Osteoblast (primary cell): ENCODE results near the gene PLAAT4. TPM values are rescaled to one million over a fixed set of nuclear protein-coding genes. Genes with fewer than 3 reads are reported as not detected.
"Not testable (repeated sequence)": the region's sequence is repeated elsewhere in the genome, so short reads cannot be mapped to it uniquely, and the experiment has no call there.

Experiments used
- DNase-seq: peaks from one replicate; pipeline ENCODE4 v3.0.0; 2011; ENCODE audit warnings: low spot score, mixed read lengths; ENCODE audit not compliant: insufficient read length; ENCODE audit errors: missing footprints
- H2AFZ ChIP-seq: 2 replicates; pipeline ENCODE4 v1.6.0; 2011; ENCODE audit warnings: mild to moderate bottlenecking, low read length
- H3K27ac ChIP-seq: 2 replicates; pipeline ENCODE4 v1.5.1; 2011; ENCODE audit warnings: mild to moderate bottlenecking, low read depth, low read length, moderate library complexity
- H3K27me3 ChIP-seq: 2 replicates; pipeline ENCODE4 v1.6.0; 2012; ENCODE audit warnings: mild to moderate bottlenecking, control low read depth, inconsistent platforms, low read length, moderate library complexity; ENCODE audit not compliant: insufficient read depth
- H3K36me3 ChIP-seq: 2 replicates; pipeline ENCODE4 v1.5.1; 2011; ENCODE audit warnings: mild to moderate bottlenecking, low read length, control low read depth, moderate library complexity; ENCODE audit not compliant: insufficient read depth
- H3K4me1 ChIP-seq: 2 replicates; pipeline ENCODE4 v1.5.1; 2011; ENCODE audit warnings: mild to moderate bottlenecking, low read length, control low read depth, moderate library complexity; ENCODE audit not compliant: insufficient read depth
- H3K4me2 ChIP-seq: 2 replicates; pipeline ENCODE4 v1.6.0; 2011; ENCODE audit warnings: mild to moderate bottlenecking, low read length; ENCODE audit not compliant: insufficient read depth
- H3K4me3 ChIP-seq: fragments of 200-600 bp; sonication (generic); 3 replicates; pipeline ENCODE4 v1.5.1; 2012; ENCODE audit warnings: mild to moderate bottlenecking, low read length, inconsistent platforms; ENCODE audit not compliant: insufficient read depth
- H3K79me2 ChIP-seq: 2 replicates; pipeline ENCODE4 v1.6.0; 2012; ENCODE audit warnings: mild to moderate bottlenecking, low read length, control low read depth, inconsistent platforms; ENCODE audit not compliant: insufficient read depth
- H3K9me3 ChIP-seq: 2 replicates; pipeline ENCODE4 v1.5.1; 2011; ENCODE audit warnings: low read depth, low read length, control low read depth
- H4K20me1 ChIP-seq: 2 replicates; pipeline ENCODE4 v1.6.0; 2012; ENCODE audit warnings: mild to moderate bottlenecking, low read length, control low read depth; ENCODE audit not compliant: insufficient read depth
- CTCF ChIP-seq: IDR thresholded peaks from 2 replicates; pipeline ENCODE4 v1.5.1; 2011; ENCODE audit warnings: mild to moderate bottlenecking, low read depth, low read length, moderate library complexity; ENCODE audit errors: extremely low read depth
- total RNA-seq: library from RNA; depleted of rRNA; stranded (reverse); fragments of >200 nt; gene quantifications from 2 replicates; pipeline ENCODE4 v1.2.3, GENCODE V29; 2012

PLAAT4 gene
- total RNA-seq, 1 donor = 26.1 TPM

- H3K9me3 ChIP-seq = no peaks in the 10 kb centered on the region
- no peaks in the 10 kb centered on the region for H3K4me1 ChIP-seq
- H3K27ac ChIP-seq = no peak overlapping the region
- H2AFZ ChIP-seq = no peak overlapping the region
- no peaks in the 10 kb centered on the region for H3K79me2 ChIP-seq
- no peaks in the 10 kb centered on the region for H4K20me1 ChIP-seq
- peaks cover 4% of the 10 kb centered on the region for H3K27me3 ChIP-seq
- TF ChIP-seq CTCF = no peak
- no peaks in the 10 kb centered on the region for H3K36me3 ChIP-seq
- H3K4me2 ChIP-seq = no peak overlapping the region
- no peak for DNase-seq
- H3K4me3 ChIP-seq = no peak overlapping the region
These were observed 7.1 kb downstream of the PLAAT4 start for GRCh38 chr11:63543711-63544110.

GRCh38 chr11:63547061-63547460 is 10.5 kb downstream of the PLAAT4 start:
- Histone ChIP-seq H3K27ac (no peak overlapping the region), H3K9me3 (no peaks in the 10 kb centered on the region), H3K79me2 (no peaks in the 10 kb centered on the region), H3K4me2 (no peak overlapping the region), H4K20me1 (no peaks in the 10 kb centered on the region), H2AFZ (no peak overlapping the region), H3K4me1 (no peaks in the 10 kb centered on the region), H3K36me3 (no peaks in the 10 kb centered on the region), H3K27me3 (peaks cover 3% of the 10 kb centered on the region), H3K4me3 (no peak overlapping the region)
- DNase-seq = no peak
- TF ChIP-seq CTCF = no peak

- H3K79me2 ChIP-seq = no peaks in the 10 kb centered on the region
- H4K20me1 ChIP-seq = no peaks in the 10 kb centered on the region
- H3K36me3 ChIP-seq = no peaks in the 10 kb centered on the region
- no peak overlapping the region for H3K4me3 ChIP-seq
- DNase-seq = no peak
- no peak overlapping the region for H2AFZ ChIP-seq
- no peak overlapping the region for H3K27ac ChIP-seq
- H3K4me1 ChIP-seq = no peaks in the 10 kb centered on the region
- H3K4me2 ChIP-seq = no peak overlapping the region
- H3K27me3 ChIP-seq = no peaks in the 10 kb centered on the region
- H3K9me3 ChIP-seq = no peaks in the 10 kb centered on the region
- no peak for TF ChIP-seq CTCF
These were observed 11.6 kb downstream of the PLAAT4 start for GRCh38 chr11:63548178-63548577.

GRCh38 chr11:63549411-63549810 is 12.8 kb downstream of the PLAAT4 start:
- H3K9me3 ChIP-seq = no peaks in the 10 kb centered on the region
- no peaks in the 10 kb centered on the region for H3K79me2 ChIP-seq
- H3K4me2 ChIP-seq = no peak overlapping the region
- no peak overlapping the region for H3K27ac ChIP-seq
- H3K27me3 ChIP-seq = no peaks in the 10 kb centered on the region
- no peak for DNase-seq
- H3K4me1 ChIP-seq = peaks cover 4% of the 10 kb centered on the region
- H3K36me3 ChIP-seq = no peaks in the 10 kb centered on the region
- H3K4me3 ChIP-seq = no peak overlapping the region
- H4K20me1 ChIP-seq = no peaks in the 10 kb centered on the region
- no peak for TF ChIP-seq CTCF
- H2AFZ ChIP-seq = no peak overlapping the region

GRCh38 chr11:63550156-63550700 is 13.6 kb downstream of the PLAAT4 start:
- H3K36me3 ChIP-seq, H2AFZ ChIP-seq, H4K20me1 ChIP-seq, H3K9me3 ChIP-seq, H3K27ac ChIP-seq, H3K79me2 ChIP-seq, DNase-seq, H3K4me1 ChIP-seq, H3K4me2 ChIP-seq, H3K4me3 ChIP-seq, H3K27me3 ChIP-seq: not testable (repeated sequence)
